Esophagus (tissue), 2 donors: ENCODE measurements around the gene ADIPOQ. TPM values are rescaled to one million over a fixed set of nuclear protein-coding genes. Genes with fewer than 3 reads are reported as not detected.
"Not testable (repeated sequence)": the region's sequence is repeated elsewhere in the genome, so short reads cannot be mapped to it uniquely, and the experiment has no call there.

Source experiments
- H3K27ac ChIP-seq, 2 donors: one replicate each; pipeline ENCODE4 v1.5.1; 2013; ENCODE audit warnings: low read depth in 2 of 2, mild to moderate bottlenecking in 2 of 2, inconsistent platforms in 1 of 2, low read length in 1 of 2, moderate library complexity in 1 of 2
- H3K27me3 ChIP-seq, 2 donors: one replicate each; pipeline ENCODE4 v1.6.1; 2013; ENCODE audit warnings: low read length in 2 of 2, control low read depth in 1 of 2, mild to moderate bottlenecking in 1 of 2; ENCODE audit not compliant: insufficient read depth in 2 of 2, control insufficient read depth in 1 of 2
- H3K36me3 ChIP-seq, 2 donors: one replicate each; pipeline ENCODE4 v1.6.1; 2013; ENCODE audit warnings: low read length in 1 of 2; ENCODE audit not compliant: control insufficient read depth in 2 of 2, insufficient read depth in 2 of 2
- H3K4me1 ChIP-seq, 2 donors: one replicate each; pipeline ENCODE4 v1.6.1; 2013; ENCODE audit warnings: low read length in 1 of 2; ENCODE audit not compliant: control insufficient read depth in 2 of 2, insufficient read depth in 2 of 2
- H3K4me3 ChIP-seq, 2 donors: one replicate each; pipeline ENCODE4 v1.5.1; 2013; ENCODE audit warnings: low read length in 2 of 2, mild to moderate bottlenecking in 2 of 2, low read depth in 1 of 2, moderate library complexity in 1 of 2
- H3K9me3 ChIP-seq, 2 donors: one replicate each; pipeline ENCODE4 v1.6.1; 2013; ENCODE audit warnings: mild to moderate bottlenecking in 2 of 2, low read depth in 1 of 2, low read length in 1 of 2, moderate library complexity in 1 of 2; ENCODE audit not compliant: control insufficient read depth in 2 of 2, insufficient read depth in 1 of 2
- WGBS, 2 donors: extraction: QIAGEN DNeasy Blood & Tissue Kit; methylation state at CpG; one replicate each; pipeline ENCODE4 v1.1.7; 2013; 5-methylcytosine and 5-hydroxymethylcytosine counted together
- polyA plus RNA-seq, 2 donors: library from polyadenylated mRNA; stranded (reverse); fragments of 200-250 nt; gene quantifications; one replicate each; pipeline ENCODE4 v1.2.3, GENCODE V29; 2013
- donor health status: healthy with polysubstance abuse.
- donor health status: Bipolar disorder and iron deficiency.

The ADIPOQ gene
- polyA plus RNA-seq, 2 donors: 0.04 to 0.20 TPM

GRCh38 chr3:186866095-186866494, 23.6 kb downstream of the ADIPOQ start:
- not testable (repeated sequence) for H3K9me3 ChIP-seq, H3K27ac ChIP-seq, H3K36me3 ChIP-seq, H3K27me3 ChIP-seq, H3K4me1 ChIP-seq, H3K4me3 ChIP-seq
- WGBS, 2 donors: no CpG with 5 or more reads among the region's 5 CpGs

GRCh38 chr3:186869253-186870100, 27.0 kb downstream of the ADIPOQ start:
- Histone ChIP-seq H3K4me3 (no peak overlapping the region), H3K27ac (no peak overlapping the region), H3K9me3 (no peaks in the 10 kb centered on the region), H3K36me3 (no peaks in the 10 kb centered on the region), H3K27me3 (no peaks in the 10 kb centered on the region), H3K4me1 (no peaks in the 10 kb centered on the region)
- WGBS, 2 donors: 38 to 45% methylated on average over 2 of the region's 2 CpGs

- 76% methylated on average over 5 of the region's 5 CpGs for WGBS, 2 donors
- no peaks in the 10 kb centered on the region for H3K36me3 ChIP-seq
- H3K27me3 ChIP-seq: no peaks in the 10 kb centered on the region
- no peaks in the 10 kb centered on the region for H3K9me3 ChIP-seq
- H3K27ac ChIP-seq: no peak overlapping the region
- H3K4me3 ChIP-seq: no peak overlapping the region
- H3K4me1 ChIP-seq: no peaks in the 10 kb centered on the region
Observed at GRCh38 chr3:186870421-186871201, 28.1 kb downstream of the ADIPOQ start.

- no peak overlapping the region for H3K27ac ChIP-seq
- H3K9me3 ChIP-seq: no peaks in the 10 kb centered on the region
- no peaks in the 10 kb centered on the region for H3K27me3 ChIP-seq
- H3K4me1 ChIP-seq: no peaks in the 10 kb centered on the region
- no peak overlapping the region for H3K4me3 ChIP-seq
- WGBS, 2 donors: 46 to 58% methylated on average over 2 of the region's 2 CpGs
- H3K36me3 ChIP-seq: no peaks in the 10 kb centered on the region
Observed at GRCh38 chr3:186871403-186871924, 29.0 kb downstream of the ADIPOQ start.

- H3K4me1 ChIP-seq, H3K36me3 ChIP-seq, H3K9me3 ChIP-seq, H3K27ac ChIP-seq, H3K4me3 ChIP-seq, H3K27me3 ChIP-seq: not testable (repeated sequence)
- 95% methylated on average over 20 to 25 of the region's 30 CpGs for WGBS, 2 donors
Observed at GRCh38 chr3:186873796-186874195, 31.3 kb downstream of the ADIPOQ start.

- WGBS, 2 donors: 94 to 95% methylated on average over 4 to 13 of the region's 24 CpGs
- H3K4me1 ChIP-seq, H3K36me3 ChIP-seq, H3K27ac ChIP-seq, H3K9me3 ChIP-seq, H3K27me3 ChIP-seq, H3K4me3 ChIP-seq: not testable (repeated sequence)
Observed at GRCh38 chr3:186874216-186874615, 31.7 kb downstream of the ADIPOQ start.

- 54 to 69% methylated on average over 1 of the region's 4 CpGs for WGBS, 2 donors
- not testable (repeated sequence) for H3K27ac ChIP-seq, H3K4me3 ChIP-seq, H3K36me3 ChIP-seq, H3K4me1 ChIP-seq, H3K9me3 ChIP-seq, H3K27me3 ChIP-seq
Observed at GRCh38 chr3:186874841-186875240, 32.3 kb downstream of the ADIPOQ start.

GRCh38 chr3:186875708-186876107, 33.2 kb downstream of the ADIPOQ start:
- WGBS, 2 donors: 0 to 26% methylated on average over 1 of the region's 1 CpG
- Histone ChIP-seq H3K9me3 (no peaks in the 10 kb centered on the region), H3K4me1 (no peaks in the 10 kb centered on the region), H3K27ac (no peak overlapping the region), H3K36me3 (no peaks in the 10 kb centered on the region), H3K4me3 (no peak overlapping the region), H3K27me3 (no peaks in the 10 kb centered on the region)

- 76 to 95% methylated on average over 1 of the region's 1 CpG for WGBS, 2 donors
- no peak overlapping the region for H3K27ac ChIP-seq
- H3K4me3 ChIP-seq: no peak overlapping the region
- no peaks in the 10 kb centered on the region for H3K36me3 ChIP-seq
- no peaks in the 10 kb centered on the region for H3K4me1 ChIP-seq
- H3K27me3 ChIP-seq: no peaks in the 10 kb centered on the region
- no peaks in the 10 kb centered on the region for H3K9me3 ChIP-seq
Observed at GRCh38 chr3:186879781-186880180, 37.3 kb downstream of the ADIPOQ start.
